ENCODE measurements around the gene NVL.
"Not testable (repeated sequence)": the region's sequence is repeated elsewhere in the genome, so short reads cannot be mapped to it uniquely, and the experiment has no call there.

NVL gene

DNA sequence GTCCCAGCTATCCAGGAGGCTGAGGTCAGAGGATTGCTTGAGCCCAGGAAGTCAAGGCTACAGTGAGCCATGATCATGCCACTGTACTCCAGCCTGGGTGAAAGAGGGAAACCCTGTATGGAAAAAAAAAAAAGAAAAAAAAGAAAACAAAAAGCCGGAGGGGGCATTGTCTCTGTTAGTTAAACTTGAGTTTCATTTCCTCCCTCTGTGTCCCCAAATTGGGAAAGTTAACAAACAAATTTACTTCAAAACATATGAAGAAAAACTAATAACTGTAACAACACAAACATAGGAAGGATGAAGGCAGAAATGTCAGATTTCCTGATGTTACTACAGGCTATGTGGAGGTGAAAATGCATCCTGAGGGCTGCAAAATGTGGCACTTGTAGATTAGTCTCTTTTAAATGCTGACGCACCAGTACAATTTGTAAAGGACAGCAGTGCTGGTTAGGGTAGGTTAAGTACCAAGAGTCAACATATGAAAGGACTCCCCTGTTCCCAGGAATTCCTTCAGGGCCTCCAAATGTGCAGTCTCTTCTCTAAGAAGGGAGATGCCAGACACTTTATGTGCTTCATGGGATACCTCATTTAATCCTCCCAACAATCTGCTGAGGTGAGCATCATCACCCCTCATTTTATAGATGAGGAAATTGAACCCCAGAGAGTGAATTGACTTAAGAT is 94.0 kb downstream of the NVL start:
- no peak for DNase-seq (ENCODE audit: low read depth)

DNA sequence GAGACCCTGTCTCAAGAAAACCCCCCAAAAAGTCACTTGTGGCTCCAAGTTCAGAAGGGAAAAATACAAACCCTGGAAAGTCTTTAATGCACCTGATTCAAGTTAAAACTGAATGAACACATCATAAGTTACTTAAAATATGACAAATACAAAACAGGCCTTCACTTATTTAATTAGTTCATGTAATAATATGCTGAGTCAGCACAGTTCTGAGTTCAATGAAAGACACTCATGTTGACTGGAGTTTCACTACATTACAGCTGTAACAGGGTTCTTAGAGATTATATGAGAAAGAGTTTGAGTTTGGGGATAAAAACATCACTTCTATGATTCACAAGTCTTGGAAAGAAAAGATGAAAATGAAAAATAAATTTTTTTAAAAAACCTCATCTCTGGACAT is 96.0 kb downstream of the NVL start:
- no peak for DNase-seq (ENCODE audit: low read depth)

DNA sequence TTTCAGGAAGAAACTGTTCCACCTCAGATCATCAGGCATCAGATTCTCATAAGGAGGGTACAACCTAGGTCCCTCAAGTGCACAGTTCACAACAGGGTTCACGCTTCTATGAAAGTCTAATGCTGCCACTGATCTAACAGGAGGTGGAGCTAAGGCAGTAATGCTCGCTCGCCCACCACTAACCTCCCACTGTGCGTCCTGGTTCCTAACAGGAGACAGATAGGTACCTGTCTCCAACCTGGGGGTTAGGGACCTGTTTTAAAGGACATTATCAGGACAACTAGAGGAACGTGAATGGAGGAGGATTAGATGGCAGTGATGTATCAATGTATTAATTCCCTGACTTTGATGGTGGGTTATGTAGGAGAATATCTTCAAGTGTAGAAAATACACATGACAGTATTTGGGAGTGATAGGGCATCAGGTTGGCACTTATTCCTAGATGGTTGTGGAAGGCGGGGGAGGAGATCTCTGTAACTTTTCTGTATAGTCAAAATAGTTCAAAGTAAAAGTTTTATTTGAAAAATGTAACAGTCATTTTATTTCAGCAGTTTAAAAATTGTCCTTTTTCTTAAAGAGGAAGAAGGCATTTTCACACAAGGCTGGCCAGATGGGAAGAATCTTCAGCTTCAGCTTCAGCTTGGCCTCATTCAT is 103.0 kb downstream of the NVL start:
- DNase-seq (ENCODE audit: low read depth), result no peak

DNA sequence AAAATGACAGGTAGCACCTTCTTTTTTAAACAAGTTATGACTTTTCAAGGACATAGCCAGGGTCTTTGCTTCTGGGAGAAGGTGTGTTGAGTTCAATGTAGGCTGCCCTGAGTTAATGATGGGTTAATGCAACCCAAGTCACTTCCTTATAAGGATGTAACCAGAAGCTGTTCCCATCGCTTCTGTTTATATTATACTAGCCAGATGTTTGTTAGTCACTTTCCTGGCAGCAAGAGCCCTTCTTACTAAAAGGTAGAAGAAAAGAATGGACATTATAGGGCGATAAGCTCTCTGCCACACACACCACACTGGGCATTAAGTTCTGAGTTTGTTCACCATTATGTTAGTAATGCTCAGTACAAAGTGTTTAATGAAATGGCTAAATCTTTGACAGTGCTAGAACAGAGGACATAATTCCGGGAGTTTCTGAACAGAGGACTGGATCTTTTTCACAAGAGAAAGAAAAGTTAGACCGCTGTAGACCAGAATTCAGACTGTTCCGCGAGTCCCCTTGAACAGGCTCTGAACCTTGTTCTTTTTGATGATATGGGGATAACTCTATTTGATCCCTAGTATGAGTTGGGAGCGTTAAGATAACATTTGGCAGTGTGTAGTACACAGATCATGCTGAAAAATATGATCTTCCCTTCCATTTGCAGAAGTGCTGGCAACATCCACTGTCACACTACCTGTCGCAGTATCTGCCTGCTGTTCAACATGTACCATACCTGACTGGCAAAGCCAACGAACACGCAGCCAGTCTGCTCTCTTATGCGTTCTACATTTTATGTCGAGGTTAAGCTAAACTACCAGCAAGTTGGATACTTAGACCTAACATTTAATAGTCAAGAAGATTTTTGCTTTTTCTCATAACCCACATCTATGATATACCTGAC is 105.9 kb downstream of the NVL start:
- DNase-seq (ENCODE audit: low read depth), result no peak

DNA sequence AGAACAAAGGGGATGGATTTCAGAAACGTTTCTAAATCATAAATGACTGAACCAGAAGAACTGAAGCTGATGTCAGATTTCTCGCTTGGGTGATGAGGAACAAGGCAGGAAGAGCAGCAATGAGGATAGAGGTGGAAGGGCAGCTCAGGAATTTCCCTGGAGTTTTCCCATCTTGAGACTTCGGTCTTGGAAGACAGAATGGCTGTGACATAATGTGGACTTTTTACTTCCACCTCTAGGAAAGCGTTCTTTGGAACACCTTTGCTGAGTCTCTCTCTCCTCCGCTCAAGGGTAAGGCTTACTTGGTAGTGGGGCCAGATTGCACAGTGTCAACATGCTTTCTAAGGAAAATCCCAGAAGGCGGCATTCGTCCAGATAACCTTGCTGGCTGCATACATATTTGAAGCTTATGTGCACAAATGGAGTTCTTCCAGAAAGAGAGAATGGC is 110.3 kb downstream of the NVL start:
- no peak for DNase-seq (ENCODE audit: low read depth)

GRCh38 chr1:224219011-224219611 is 110.9 kb downstream of the NVL start:
- DNase-seq (ENCODE audit: low read depth), result no peak

GRCh38 chr1:224217655-224218623 is 112.0 kb downstream of the NVL start:
- DNase-seq (ENCODE audit: low read depth), result no peak

DNA sequence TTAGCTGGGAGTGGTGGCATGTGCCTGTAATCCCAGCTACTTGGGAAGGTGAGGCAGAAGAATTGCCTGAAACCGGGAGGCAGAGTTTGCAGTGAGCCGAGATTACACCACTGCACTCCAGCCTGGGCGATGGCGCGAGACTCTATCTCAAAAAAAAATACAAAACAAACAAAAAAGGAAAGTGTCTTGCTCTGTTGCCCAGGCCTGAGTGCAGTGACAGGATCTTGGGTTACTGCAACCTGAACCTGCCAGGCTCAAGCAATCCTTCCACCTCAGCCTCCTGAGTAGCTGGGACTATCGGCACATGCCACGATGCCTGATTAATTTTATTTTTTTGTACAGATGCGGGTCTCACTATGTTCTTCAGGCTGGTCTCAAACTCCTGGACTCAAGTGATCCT is 113.6 kb downstream of the NVL start:
- no peak for DNase-seq (ENCODE audit: low read depth)

- DNase-seq (ENCODE audit: low read depth), result no peak
Observed at GRCh38 chr1:224213438-224214119, 116.4 kb downstream of the NVL start.

GRCh38 chr1:224212618-224213061 is 117.3 kb downstream of the NVL start:
- no peak for DNase-seq (ENCODE audit: low read depth)

- DNase-seq (ENCODE audit: low read depth), result no peak
Observed at GRCh38 chr1:224211206-224211962, 118.6 kb downstream of the NVL start.

GRCh38 chr1:224205931-224206538 is 123.9 kb downstream of the NVL start:
- DNase-seq (ENCODE audit: low read depth), result not testable (repeated sequence)

DNA sequence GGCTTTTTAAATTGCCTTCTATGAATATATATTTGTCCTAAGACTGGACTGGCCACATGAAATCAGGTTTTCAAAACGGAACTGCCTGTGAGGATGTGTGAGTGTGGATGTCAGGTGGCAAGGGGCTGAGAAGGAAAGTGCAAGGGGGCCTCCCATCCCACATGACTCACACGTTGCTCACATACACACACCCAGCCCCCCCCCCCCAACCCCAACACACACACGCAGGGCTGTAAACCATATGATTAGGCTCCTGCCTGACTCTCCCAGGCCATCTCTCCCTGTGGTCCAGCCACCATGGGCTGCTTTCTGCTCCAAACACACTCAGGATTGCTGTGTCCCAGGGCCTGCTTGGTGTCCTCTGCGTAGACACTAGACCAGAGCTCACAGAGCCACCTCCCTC is 124.5 kb downstream of the NVL start:
- peak; percentile 21 for DNase-seq (ENCODE audit: low read depth)

- no peak for DNase-seq (ENCODE audit: low read depth)
Observed at GRCh38 chr1:224203243-224204016, 126.5 kb downstream of the NVL start.

- DNase-seq (ENCODE audit: low read depth), result no peak
Observed at GRCh38 chr1:224201853-224202252, 128.1 kb downstream of the NVL start.

GRCh38 chr1:224201383-224201782 is 128.6 kb downstream of the NVL start:
- no peak for DNase-seq (ENCODE audit: low read depth)

DNA sequence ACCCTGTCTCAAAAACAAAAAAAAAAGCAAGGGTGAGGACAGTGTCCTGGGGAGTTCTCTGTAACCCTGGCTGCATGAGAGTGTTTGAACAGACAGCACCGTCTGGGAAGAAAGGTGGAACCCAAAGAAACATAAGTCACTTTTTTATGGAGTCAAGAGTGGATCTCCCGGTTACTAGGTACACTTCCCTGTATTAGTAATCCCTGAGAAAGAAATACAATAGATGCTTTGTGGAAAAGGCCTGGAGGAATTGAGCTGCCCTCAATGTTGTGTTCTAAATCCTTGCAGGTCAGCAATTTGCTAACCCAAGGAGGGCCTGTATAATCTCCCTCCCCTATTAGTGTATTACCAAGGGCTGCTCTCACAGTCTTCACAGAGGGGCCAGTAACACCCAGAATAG is 130.3 kb downstream of the NVL start:
- no peak for DNase-seq (ENCODE audit: low read depth)

DNA sequence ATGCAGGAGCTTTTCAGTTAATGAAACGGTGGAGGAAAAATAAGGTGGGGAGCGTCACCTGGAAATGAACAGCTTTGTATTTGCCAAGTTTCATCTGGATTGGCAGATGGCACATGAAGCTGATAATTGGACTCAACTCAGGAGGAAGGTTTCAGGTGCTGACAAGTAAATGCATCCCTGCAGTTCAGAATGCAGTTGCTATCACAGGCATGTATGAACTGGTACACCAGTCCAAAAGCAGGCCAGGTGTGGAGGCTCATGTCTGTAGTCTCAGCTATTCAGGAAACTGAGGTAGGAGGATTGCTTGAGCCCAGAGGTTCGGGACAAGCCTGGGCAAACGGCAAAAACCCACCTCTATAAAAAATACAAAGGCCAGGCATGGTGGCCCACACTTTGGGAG is 131.4 kb downstream of the NVL start:
- no peak for DNase-seq (ENCODE audit: low read depth)
